ENCODE data around the gene AIFM3. TPM values are rescaled to one million over a fixed set of nuclear protein-coding genes. Genes with fewer than 3 reads are reported as not detected.
"Not testable (repeated sequence)": the region's sequence is repeated elsewhere in the genome, so short reads cannot be mapped to it uniquely, and the experiment has no call there.

The AIFM3 gene
- total RNA-seq, 2 donors from 2014 or later: 1.4 to 1.8 TPM

DNA sequence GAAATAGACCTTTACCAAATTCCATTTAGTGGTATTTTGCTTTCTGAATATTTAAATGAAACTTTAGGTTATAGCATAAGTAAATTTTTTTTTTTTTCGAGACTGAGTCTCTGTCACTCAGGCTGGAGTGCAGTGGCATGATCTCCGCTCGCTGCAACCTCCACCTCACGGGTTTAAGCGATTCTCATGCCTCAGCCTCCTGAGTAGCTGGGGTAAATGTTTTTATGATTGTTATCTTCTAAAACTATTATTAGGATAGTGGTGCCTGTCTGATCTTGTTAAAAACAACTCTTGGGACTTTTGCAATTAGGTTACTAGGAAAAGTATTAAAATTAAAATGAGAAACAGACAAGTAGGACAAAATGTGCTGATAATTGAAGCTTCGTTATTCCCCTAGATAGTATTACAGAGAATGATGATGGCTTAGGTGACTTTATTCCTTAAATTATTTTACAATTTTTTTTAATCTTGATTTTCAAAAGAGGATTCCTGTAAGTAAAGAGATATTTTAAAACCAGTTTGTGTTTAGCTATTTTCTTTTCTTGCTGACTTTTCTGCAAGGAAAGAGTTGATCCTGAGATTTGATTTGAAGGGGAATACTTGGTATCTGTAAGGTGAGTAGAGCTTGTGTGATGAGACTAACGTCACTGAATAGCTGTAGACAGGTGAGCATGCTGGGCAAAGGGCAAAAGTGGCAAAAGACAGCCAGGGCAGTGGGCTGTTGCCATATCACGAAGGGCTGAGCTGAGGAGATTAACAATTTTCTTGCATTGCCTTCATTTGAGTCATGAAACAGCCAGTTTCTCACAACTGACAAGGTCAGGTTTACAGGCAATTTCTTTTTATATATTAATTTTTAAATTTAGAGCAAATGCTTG lies 29.0 kb upstream of the AIFM3 start:
- Histone ChIP-seq H3K36me3 (no peaks in the 10 kb centered on the region), H3K27ac (peak overlapping the region in 1 of 2 donors; percentile 11), H3K27me3 (replicated peaks; ENCODE audit: insufficient read depth) (no peaks in the 10 kb centered on the region), H3K4me1 (replicated peaks) (peaks cover 5% of the 10 kb centered on the region), H3K9me3 (no peaks in the 10 kb centered on the region), H3K4me3 (no peak overlapping the region)
- WGBS: 43% methylated on average over 8 of the region's 8 CpGs
- intact Hi-C loops (cut with DNase I): no loop called here
- DNase-seq (ENCODE audit: low spot score): no peak
- TF ChIP-seq POLR2AphosphoS5 (IDR thresholded peaks at IDR 0.05) (no peak), CTCF (IDR thresholded peaks at IDR 0.05) (no peak), POLR2A (IDR thresholded peaks at IDR 0.05) (no peak)

GRCh38 chr22:20939457-20940185 lies 27.4 kb upstream of the AIFM3 start:
- DNase-seq (ENCODE audit: low spot score); intact Hi-C loops (cut with DNase I); H3K9me3 ChIP-seq; H3K27me3 ChIP-seq (replicated peaks; ENCODE audit: insufficient read depth); H3K4me1 ChIP-seq (replicated peaks); H3K4me3 ChIP-seq; H3K36me3 ChIP-seq; H3K27ac ChIP-seq: not testable (repeated sequence)
- 89% methylated on average over 14 of the region's 14 CpGs for WGBS

DNA sequence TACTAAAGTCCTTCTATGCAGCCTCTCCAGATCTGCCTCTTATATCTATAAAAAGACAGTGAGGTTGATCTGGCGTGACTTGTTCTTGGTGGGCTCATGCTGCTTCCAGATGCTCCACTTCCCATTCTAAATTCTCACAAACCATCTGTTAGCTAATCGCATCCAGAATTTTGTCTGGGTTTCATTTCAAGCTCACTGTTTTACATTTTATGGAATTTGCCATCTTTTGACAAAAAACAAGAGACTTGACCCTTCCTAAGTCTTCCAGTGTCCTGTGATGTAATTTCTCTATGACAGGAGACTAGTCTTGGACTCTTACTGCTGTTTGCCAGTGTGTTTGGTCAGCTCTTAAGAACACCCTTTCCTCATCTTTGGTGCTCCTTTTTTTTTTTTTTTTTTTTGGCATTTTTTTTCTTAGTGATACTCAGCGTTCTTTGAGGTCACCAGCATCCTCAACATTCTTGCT lies 26.8 kb upstream of the AIFM3 start:
- no peak for DNase-seq (ENCODE audit: low spot score)
- Histone ChIP-seq H3K27me3 (replicated peaks; ENCODE audit: insufficient read depth) (no peaks in the 10 kb centered on the region), H3K27ac (no peak overlapping the region), H3K4me1 (replicated peaks) (peaks cover 5% of the 10 kb centered on the region), H3K9me3 (no peaks in the 10 kb centered on the region), H3K4me3 (no peak overlapping the region), H3K36me3 (no peaks in the 10 kb centered on the region)
- WGBS: 64% methylated on average over 3 of the region's 3 CpGs
- intact Hi-C loops (cut with DNase I): no loop called here
- TF ChIP-seq POLR2A (IDR thresholded peaks at IDR 0.05): no peak
- no peak for TF ChIP-seq POLR2AphosphoS5 (IDR thresholded peaks at IDR 0.05)
- no peak for TF ChIP-seq CTCF (IDR thresholded peaks at IDR 0.05)

DNA sequence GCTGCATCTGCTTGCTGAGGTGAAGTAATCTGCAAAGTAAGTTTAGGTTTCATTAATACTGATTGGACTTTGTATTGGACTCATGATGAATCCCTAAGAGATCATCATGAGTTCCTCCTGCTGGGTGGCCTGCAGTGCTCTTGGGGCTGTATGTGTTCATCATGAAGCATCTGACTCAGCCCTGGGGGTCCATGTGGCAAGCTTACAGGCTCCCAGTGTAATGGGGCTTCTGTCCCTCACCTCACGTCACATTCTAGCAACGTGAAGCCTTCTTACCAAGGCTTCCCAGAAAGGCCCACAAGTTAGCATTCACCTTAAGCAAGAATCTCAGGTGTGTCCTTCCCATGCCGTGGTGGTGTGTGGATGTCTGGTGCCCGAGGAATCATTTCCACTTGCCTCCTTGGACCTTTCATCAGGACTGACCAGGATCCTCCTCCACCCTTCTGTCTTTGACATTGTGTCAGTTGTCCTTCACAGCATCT lies 26.1 kb upstream of the AIFM3 start:
- WGBS: 82% methylated on average over 4 of the region's 4 CpGs
- Histone ChIP-seq H3K4me1 (replicated peaks) (peaks cover 5% of the 10 kb centered on the region), H3K27ac (no peak overlapping the region), H3K4me3 (no peak overlapping the region), H3K27me3 (replicated peaks; ENCODE audit: insufficient read depth) (no peaks in the 10 kb centered on the region), H3K9me3 (no peaks in the 10 kb centered on the region), H3K36me3 (no peaks in the 10 kb centered on the region)
- intact Hi-C loops (cut with DNase I): no loop called here
- TF ChIP-seq POLR2A (IDR thresholded peaks at IDR 0.05) (no peak), POLR2AphosphoS5 (IDR thresholded peaks at IDR 0.05) (no peak), CTCF (IDR thresholded peaks at IDR 0.05) (no peak)
- DNase-seq (ENCODE audit: low spot score): no peak

GRCh38 chr22:20942203-20942902 lies 24.7 kb upstream of the AIFM3 start:
- H3K4me3 ChIP-seq; DNase-seq (ENCODE audit: low spot score); intact Hi-C loops (cut with DNase I); H3K36me3 ChIP-seq; H3K27me3 ChIP-seq (replicated peaks; ENCODE audit: insufficient read depth); H3K4me1 ChIP-seq (replicated peaks); H3K9me3 ChIP-seq; H3K27ac ChIP-seq: not testable (repeated sequence)
- 91% methylated on average over 7 of the region's 7 CpGs for WGBS
